Fibroblast of mammary gland (primary cell): Measurements from ENCODE around the gene NTRK2.
"Not testable (repeated sequence)": the region's sequence is repeated elsewhere in the genome, so short reads cannot be mapped to it uniquely, and the experiment has no call there.

Source experiments
- DNase-seq: peaks from one replicate; pipeline ENCODE4 v3.0.0-alpha.2; 2010; ENCODE audit warnings: low read depth
- H3K4me3 ChIP-seq: 2 replicates; pipeline ENCODE4 v1.5.1; 2011; ENCODE audit warnings: low read depth, mild to moderate bottlenecking, low read length, moderate library complexity; ENCODE audit not compliant: control insufficient read depth
- CTCF ChIP-seq: conservative IDR thresholded peaks from 2 replicates; pipeline ENCODE4 v1.5.1; 2011; ENCODE audit warnings: low read depth, low read length, inconsistent platforms; ENCODE audit not compliant: control insufficient read depth, insufficient read depth

Gene NTRK2

GRCh38 chr9:85055506-85056202 lies 386.1 kb downstream of the NTRK2 start:
- H3K4me3 ChIP-seq: no peak overlapping the region
- DNase-seq: no peak
- no peak for TF ChIP-seq CTCF

- H3K4me3 ChIP-seq: no peak overlapping the region
- no peak for TF ChIP-seq CTCF
- DNase-seq: no peak
Measured at GRCh38 chr9:85056203-85056572, 386.7 kb downstream of the NTRK2 start.

- TF ChIP-seq CTCF: no peak
- no peak overlapping the region for H3K4me3 ChIP-seq
- no peak for DNase-seq
Measured at GRCh38 chr9:85061969-85062368, 392.4 kb downstream of the NTRK2 start.

GRCh38 chr9:85062385-85063022 lies 393.0 kb downstream of the NTRK2 start:
- H3K4me3 ChIP-seq: no peak overlapping the region
- DNase-seq: no peak
- no peak for TF ChIP-seq CTCF

GRCh38 chr9:85064811-85065371 lies 395.4 kb downstream of the NTRK2 start:
- DNase-seq: no peak
- no peak for TF ChIP-seq CTCF
- no peak overlapping the region for H3K4me3 ChIP-seq

- no peak for DNase-seq
- no peak for TF ChIP-seq CTCF
- no peak overlapping the region for H3K4me3 ChIP-seq
Measured at GRCh38 chr9:85067792-85068191, 398.3 kb downstream of the NTRK2 start.

GRCh38 chr9:85069421-85069820 lies 399.9 kb downstream of the NTRK2 start:
- DNase-seq, H3K4me3 ChIP-seq: not testable (repeated sequence)
